OCI-LY1 (cell line): ENCODE data around the gene ANKRD65.

Experiments used
- EZH2 ChIP-seq: fragments of 200-600 bp; sonication (generic), shearing (Covaris generic); IDR thresholded peaks from 2 replicates; pipeline ENCODE4 v1.8.0; 2017; ENCODE audit warnings: borderline replicate concordance, mixed run types, mild to moderate bottlenecking, antibody characterized with exemption, low read length, moderate library complexity, mixed read lengths
- TF ChIP-seq, protein P1 (sequence below): fragments of 200-600 bp; sonication (generic), shearing (Covaris generic); IDR thresholded peaks from 2 replicates; pipeline ENCODE4 v1.5.1; 2017; ENCODE audit warnings: mild to moderate bottlenecking, antibody characterized with exemption, low read length, moderate library complexity, mixed read lengths

DNA sequence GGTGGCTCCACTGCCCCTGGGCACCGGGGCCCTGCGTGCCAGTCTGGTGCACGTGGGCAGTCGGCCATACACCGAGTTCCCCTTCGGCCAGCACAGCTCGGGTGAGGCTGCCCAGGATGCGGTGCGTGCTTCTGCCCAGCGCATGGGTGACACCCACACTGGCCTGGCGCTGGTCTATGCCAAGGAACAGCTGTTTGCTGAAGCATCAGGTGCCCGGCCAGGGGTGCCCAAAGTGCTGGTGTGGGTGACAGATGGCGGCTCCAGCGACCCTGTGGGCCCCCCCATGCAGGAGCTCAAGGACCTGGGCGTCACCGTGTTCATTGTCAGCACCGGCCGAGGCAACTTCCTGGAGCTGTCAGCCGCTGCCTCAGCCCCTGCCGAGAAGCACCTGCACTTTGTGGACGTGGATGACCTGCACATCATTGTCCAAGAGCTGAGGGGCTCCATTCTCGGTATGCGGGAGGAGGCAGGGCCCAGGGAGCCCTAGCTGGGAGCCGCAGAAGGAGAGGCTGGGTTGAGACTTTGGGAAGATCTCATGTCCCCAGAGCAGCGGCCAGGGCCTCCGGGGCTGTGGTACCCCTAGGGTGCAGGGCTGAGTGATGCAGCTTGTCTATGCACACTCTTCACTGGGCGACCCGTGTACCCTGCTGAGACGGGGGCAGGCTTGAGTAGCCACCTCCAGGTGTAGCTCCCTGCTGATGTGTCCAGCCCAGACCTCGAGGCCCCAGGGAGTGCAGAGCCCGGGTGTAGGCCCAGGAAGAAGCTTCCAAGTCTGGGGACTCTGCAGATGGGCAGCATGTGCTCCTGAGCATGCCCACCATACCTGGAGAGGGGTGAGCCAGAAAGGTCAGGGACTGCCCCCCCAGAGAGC lies 16.2 kb upstream of the ANKRD65 start:
- TF ChIP-seq, protein P1, sequence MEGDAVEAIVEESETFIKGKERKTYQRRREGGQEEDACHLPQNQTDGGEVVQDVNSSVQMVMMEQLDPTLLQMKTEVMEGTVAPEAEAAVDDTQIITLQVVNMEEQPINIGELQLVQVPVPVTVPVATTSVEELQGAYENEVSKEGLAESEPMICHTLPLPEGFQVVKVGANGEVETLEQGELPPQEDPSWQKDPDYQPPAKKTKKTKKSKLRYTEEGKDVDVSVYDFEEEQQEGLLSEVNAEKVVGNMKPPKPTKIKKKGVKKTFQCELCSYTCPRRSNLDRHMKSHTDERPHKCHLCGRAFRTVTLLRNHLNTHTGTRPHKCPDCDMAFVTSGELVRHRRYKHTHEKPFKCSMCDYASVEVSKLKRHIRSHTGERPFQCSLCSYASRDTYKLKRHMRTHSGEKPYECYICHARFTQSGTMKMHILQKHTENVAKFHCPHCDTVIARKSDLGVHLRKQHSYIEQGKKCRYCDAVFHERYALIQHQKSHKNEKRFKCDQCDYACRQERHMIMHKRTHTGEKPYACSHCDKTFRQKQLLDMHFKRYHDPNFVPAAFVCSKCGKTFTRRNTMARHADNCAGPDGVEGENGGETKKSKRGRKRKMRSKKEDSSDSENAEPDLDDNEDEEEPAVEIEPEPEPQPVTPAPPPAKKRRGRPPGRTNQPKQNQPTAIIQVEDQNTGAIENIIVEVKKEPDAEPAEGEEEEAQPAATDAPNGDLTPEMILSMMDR = no peak
- no peak for TF ChIP-seq EZH2
